ENCODE data around the gene RIOX2.
A peak's percentile ranks its signal among the peaks of the same experiment; 100 is the strongest.
"Not testable (repeated sequence)": the region's sequence is repeated elsewhere in the genome, so short reads cannot be mapped to it uniquely, and the experiment has no call there.

RIOX2 gene

DNA sequence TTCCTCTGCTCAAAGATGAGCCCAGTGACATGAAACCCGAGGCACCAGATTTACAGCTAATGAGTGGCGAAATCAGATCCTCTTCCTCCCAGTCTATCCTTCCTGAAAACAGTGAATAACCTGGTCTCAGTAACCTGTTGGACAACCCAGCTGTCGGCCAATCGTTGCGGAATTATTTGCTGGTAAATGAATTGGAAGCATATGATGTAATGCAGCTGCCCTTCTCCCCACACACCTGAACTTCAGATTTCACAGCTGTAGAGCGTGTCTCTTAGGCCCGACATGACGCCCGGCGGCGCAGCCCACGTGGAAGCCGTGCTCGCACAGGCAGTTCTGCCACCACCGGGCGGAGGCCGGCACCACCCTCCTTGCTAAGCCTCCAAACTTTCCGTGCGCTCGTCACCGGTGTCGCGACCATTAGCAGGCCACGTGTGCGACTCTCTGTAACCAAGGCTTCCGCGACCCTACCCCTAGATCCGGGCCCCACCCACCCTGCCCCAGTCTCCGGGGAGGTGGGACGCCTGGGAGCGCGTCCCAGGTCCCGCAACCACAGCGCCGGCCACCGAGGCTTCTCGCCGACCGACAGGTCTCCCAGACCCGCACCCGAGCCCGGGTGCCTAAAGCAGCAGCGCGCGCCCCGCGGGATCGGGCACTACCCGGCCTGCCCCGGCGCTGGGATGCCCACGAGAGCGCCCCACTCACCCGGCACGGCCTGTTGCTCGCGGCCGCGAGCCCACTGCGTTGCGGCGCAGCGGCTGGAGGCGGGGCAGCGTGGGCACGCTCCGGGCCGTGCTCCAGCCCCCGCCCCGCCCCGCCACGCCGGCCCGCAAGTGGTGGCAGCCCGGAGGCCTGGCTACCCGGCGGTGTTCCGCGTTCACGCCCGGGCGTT lies at the start of gene RIOX2:
RIOX2 (minus strand) TSS at position 753 of the 889 bp plus-strand sequence. CDS start 4,838 bp downstream, outside the sequence.
- DNase-seq, result peak; percentile 28

DNA sequence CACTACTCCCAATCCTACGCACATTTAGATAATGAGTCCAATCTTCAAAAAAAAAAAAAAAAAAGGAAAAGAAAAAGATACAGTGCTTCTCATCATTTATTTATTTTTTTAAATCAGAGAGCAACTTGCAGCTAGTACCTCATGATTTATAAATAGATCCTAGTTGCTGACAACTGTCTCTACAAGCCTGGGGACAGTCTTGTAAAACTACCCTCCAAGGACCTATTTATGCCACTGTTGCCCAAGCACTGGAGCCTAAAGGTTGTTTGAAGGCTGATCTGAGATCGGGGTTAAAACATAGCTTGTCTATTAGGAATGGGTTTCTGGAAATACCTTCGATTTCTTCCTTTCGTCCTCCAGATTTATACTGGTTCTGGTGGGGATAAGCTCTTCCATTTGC lies 48.2 kb upstream of the RIOX2 start:
- DNase-seq, result no peak

DNA sequence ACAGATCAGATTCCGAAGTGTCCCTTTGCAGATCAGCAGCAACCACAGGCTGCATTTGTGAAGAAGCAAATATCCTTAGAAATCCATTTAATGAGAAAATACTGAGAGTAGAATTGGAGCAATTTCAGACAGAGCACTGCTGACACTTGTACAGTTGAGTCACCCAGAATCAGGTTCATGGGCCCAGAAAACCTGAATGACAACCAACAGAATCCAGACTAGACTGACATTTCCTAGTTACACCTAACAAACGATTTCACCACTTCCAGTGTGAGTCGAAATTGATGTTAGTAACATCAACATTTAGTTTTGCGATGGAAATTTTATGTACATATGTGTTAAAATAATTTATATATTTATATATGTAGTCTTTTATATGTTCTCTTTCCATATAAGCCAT lies 46.1 kb upstream of the RIOX2 start:
- no peak for DNase-seq

DNA sequence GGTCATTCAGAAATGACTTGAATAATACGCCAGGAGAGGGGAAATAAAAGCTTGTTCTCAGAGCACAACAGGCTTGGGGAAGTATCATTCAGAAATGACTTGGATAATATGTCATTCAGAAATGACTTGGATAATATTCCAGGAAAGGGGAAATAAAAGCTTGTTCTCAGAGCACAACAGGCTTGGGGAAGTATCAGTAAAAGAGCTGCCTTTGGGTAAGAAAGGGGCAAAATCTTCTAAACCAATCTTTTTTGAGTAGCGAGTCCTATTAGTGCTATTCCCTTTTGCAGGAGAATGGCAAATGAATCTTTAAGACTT lies 42.0 kb upstream of the RIOX2 start:
- no peak for DNase-seq

DNA sequence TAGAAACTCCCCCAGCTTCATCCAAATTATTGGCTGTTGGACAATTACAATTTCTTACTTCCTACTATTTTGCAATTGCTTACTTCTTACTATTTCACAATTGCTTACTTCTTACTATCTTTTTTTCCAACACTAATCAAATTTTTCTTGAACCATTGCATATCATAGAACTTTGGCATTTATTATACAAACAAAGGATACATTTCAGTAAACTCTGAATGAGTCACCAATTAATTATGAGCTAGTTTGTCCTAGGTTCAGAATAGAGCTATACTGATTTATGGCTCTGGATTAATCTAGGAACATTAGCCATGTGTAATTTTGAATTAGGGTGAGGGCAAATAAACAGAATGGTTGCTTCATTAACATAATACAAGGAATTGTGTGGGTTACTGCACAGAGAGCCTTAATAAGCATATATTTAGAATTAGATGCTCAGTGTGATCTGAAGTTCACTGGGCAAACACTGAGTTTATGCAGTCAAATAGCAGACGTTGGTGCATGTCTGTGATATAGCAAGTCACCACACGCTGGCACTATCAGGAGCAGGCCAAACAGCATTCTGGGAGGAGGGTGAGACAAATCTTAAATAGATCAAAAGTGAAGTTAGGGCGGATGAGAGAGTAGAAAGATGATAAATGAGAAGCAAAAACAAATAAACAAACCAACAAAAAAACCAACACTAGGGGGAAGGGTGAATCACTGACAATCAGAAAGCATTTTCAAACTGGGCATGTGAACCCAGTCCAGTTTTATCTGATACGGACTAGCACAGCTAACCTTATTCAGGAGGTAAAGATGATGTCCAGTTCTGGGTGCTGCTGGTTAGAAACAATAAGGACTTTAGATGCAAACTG lies 41.4 kb upstream of the RIOX2 start:
- DNase-seq, result no peak

DNA sequence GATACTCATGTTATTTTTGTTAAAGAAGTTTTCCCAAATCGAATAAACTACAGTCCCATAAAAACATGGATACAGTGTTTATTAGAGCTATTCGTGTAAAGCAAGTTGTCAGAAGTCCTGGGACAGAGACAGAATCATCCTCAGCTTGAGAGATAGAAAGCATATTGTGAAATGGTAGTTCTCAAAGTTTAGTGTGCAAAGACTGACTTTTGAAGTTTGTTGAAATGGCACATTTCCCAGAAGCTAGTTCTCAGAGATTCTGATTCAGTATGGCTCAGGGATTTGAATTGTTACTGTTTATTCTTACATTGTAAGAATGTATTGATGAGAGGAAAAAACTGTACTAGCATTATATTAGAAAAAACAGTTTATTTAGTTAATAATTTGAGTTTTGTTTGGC lies 40.7 kb upstream of the RIOX2 start:
- no peak for DNase-seq

DNA sequence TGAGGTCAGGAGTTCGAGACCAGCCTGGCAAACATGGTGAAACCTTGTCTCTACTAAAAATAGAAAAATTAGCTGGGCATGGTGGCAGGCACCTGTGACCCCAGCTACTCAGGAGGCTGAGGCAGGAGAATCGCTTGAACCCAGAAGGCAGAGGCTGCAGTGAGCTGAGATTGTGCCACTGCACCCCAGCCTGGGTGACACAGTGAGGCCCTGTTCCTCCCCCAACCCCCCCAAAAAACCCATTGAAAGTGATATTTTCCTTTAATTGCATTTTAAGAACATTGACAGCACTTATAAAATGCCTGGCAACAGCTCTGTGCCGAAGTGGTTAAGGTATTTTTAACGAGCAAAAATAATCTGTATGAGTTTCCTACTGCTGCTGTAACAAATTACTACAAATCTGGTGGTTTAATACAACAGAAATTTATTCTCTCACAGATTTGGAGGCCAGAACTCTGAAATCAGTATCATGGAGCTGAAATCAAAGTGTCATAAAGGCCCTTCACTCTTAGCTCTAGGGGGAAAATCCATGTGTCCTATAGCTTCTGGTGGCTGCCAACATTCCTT lies 38.7 kb upstream of the RIOX2 start:
- DNase-seq, result not testable (repeated sequence)

DNA sequence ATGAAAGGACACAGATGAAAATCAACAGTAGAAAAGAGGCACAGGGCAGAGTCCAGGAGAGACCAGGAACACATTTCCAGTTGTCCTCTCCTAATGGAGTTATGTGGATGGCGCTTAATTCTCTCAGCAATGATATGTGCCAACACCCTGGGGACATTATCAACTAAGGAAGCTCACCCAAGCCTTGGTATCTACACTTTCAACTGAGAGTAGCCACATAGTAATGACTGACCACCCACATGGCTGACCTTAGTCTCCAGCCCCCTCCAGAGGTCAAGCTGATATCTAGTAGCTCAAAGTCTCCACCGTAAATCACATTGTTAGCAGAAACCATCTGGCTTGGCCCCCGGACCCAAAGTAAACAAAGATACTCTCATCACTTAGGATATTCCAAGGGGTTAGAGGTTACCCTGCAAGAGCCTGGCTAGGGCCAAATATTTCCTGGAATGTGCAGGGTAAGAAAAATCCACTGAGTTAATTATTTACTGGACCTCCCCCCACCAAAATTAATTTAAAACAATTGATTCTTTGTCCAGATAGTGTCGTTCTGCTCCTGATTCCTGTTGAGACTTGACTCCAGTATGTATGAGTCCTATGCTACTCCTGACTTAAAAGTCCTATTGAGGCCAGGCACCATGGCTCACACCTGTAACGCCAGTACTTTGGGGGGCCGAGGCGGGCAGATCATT lies 38.1 kb upstream of the RIOX2 start:
- DNase-seq, result no peak

DNA sequence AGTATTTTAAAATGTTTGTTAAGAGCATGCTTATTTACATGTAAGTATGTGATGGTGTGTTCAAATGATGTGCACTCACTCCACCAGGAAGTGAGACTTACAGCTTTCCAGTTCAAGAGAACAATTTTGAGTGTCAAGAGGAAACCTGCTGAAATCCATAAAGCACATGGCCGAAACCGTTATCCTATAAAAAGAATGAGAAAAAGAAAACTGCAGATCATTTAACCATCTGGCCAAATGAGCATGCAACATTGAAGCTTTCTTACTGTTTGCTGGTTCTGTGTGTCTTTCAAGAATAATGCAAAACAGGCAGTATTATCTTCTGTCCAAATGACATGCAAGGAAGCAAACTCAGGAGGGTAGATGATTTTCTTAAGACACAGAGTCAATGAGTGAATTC lies 36.6 kb upstream of the RIOX2 start:
- DNase-seq, result no peak

DNA sequence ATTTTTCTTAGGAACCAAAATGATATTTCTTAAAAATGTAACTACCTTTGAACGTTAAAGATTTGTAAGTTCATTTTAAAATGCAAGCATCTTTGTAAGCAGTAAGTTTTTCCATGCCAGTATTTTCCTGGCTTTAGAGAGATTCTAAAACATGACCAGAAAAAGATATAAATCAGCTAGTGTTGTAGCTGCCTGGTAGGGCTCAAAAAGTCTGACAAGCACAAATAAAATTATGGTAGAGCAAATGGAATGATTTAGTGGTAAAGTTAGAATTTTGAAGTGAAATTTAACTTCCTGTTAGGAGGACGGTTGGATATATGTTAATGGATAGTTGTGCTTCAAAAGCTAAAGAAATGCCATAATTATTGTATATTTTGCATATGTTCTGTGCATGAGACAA lies 33.2 kb upstream of the RIOX2 start:
- no peak for DNase-seq

DNA sequence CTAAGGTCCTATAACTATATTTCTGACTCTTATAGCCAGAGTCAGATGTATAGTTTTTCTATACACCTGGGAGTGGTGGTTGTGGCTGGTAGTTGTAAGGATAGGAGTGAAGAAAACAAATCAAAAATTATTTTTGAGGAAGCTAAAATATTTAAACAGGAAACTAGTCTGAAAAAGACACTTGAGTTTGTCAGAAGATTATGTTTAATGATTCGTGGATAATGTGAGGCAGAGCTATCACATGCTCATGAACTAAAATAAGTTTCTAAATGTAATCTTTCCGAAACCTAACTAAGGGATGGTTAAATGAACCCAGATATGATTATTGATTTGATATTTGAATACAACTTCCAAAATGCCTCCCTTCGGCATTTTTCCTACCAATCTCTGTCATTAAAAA lies 32.5 kb upstream of the RIOX2 start:
- no peak for DNase-seq

DNA sequence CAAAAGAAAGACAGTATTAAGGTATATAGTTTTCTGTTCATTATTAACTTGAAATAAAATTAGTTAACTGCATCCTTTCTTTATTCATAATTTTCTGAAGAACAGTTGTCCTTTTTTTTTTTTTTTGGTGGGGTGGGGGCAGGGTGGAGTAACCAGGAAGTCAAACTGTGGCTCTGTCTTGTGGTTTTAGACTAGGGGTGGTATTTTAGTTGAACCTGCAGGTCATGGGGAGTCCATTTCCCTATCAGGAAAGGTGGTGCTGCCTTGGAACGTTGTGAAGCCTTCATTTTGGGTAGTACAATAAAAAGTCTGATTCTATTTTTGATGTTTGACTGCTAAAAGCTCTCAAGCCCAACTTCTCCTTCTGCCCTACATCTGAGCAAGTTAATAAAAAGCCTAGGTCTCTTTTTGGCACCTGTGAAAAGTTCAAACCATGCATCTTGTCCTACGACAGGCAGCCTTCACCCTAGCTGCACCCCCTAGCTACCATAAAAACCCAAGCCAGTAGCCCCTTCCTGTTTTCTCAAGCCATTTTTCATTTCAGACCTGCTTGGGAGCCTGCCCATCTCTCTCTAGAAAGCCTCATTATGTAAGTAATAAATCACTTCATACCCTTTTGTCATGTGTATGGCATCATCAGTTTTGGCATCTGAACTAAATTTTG lies 31.2 kb upstream of the RIOX2 start:
- no peak for DNase-seq

DNA sequence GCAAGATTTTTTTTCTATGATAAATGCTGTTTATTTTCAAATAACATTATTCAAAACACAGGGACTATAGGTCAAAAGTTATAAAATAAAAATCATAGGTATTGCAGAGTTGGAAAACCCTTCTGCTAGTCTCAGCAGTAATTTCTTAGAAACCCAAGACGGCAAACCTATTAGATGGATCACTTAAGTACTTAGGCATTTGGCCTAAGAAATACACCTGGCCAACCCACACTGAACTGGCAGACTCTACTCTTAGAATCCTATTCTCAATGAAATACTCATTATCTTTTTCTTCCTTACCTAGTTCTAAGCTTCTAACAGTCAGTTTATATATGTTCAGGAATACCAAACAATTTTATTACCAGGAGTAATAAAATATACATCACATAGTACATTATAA lies 30.5 kb upstream of the RIOX2 start:
- no peak for DNase-seq

DNA sequence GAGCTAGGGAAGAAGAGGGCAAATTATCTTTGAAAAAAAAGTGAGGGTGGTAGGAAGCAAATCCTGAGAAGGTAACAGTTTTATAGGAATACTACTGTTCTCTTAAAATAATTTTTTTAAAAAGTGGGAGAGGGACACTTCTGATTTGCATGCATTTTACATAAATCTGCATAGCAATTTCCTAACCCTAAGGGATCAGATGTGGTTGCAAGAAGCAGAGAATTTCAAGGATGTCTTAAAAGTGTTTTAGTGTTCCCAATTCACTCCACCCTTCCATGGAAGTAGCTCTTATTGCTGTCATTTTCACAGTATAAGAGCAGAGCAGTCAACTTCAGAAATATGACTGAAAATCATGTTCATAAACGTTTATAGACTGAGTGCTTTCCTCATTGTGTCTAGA lies 27.8 kb upstream of the RIOX2 start:
- DNase-seq, result no peak

DNA sequence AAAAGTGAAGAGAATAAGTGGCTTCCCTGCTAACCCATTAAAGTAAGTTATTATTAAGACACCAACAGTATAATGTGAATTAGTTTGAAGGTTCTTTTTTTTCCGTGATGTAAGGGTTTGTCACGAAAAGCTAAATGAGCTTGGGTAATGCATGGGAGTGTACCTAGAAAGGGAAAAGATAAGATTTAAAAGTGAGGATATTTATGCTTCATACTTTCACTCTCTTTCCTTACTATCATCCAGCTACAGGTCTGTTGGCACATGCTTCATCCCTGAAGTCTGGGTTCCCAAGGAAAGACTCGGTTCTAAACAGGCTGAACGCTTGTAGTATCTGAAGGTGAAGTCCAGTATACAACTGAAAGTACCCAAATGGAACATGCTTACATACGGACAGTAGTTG lies 26.9 kb upstream of the RIOX2 start:
- DNase-seq, result no peak

DNA sequence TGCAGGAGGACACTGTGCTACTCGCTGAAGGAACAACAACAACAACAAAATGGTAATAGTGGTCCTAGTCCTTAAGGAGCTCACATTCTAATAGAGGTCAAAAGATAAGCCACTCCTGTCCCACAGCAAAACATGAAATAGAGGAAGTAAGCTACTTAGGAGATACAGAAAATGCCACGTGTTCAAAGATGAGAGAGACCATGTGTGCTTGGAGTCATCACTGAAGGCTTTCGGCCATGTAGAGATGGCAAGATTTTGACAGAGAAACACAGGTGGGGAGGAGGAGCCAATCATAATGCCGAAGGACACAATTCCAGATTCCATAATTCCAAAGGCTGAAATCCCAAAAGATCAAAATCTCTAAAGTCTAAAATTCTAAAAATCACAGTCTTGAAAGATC lies 24.8 kb upstream of the RIOX2 start:
- no peak for DNase-seq

DNA sequence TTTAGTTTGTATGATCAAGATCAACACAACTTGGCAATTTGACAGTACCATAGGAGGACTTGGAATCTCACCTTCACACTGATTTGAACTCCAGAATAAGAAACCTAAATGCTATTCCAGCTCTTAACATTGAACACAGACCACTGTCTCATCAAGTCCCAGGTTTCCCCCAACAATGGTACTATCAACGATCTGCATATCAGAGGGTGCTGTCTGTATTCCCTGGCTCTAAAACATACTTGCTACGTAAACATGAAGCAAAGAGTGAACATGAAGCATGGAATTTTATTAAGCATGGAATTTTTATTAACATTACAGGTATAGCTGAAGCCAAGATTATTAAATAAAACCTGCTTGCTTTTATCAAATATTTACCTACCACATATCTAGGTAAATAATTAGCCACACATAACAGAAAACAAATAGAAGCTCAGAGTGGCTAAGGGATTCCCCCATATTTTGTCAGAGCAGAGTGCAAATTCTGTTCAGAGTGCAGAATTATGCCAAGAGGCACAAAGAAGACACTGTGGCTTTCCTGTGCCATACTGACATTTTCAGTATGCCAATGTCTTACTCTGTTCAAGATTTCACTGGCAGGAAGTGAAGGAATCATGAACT lies 22.2 kb upstream of the RIOX2 start:
- DNase-seq, result no peak

DNA sequence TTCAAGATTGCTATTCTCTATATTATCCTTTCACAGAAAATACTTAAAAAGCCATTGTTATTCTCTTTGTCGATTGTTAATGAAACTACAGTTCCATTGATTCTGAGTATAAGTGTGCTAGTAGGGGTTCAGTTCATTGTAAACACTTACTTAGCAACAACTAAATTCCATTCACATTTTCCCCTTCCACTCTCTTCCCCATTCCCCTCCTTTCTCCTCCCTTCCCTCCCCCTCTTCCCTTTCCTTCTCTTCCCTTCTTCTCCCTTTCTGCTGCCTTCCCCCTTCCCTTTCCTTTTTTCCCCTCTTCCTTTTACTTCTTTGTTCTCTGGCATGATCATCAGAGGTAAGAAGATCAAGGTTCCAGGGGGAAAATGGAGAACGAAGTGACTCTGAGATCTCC lies 21.3 kb upstream of the RIOX2 start:
- DNase-seq, result no peak

DNA sequence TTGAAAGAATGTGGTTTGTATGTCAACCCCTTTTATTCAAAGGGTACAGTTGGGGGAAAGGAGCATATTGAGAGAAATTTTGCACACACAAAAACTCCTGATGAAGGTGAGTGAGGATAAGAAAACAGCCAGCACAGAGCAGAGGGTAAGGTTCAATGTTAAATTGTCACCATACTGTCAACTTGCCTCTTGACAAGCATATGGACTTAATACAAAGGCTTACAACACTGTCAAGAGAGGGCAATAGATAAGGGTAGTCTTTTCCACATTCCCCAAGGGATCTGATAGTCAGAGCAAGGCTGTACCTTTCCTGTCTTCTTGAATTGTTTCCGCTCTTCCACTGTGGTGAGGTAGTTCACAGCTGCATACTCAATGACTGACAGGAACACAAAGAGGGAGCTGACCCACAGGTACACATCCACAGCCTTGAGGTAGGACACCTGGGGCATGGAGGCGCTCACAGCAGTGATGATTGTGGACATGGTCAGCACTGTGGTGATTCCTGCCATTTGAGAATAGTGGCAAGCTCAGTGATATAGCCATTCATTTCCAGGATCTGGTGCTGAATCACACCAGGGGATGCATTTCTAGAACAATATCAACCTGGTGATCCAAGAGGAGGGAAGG lies 20.4 kb upstream of the RIOX2 start:
- no peak for DNase-seq

DNA sequence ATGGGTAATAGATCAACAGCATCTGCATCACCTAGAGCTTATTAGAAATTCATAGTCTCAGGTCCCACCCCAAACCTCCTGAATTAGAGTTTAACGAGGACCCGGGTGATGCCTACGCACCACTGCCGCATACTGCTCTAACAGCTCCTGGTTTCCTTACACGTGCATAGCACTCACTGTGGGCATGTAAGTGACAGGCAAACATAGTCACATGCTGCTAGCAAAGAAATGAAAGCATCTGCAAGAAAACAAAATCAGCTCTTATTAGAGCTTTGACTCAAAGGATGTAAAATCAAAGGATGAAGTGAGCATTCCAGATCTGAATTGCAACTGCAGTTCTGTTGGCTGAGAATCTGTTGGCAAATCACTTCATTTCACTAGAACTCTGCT lies 19.1 kb upstream of the RIOX2 start:
- no peak for DNase-seq

DNA sequence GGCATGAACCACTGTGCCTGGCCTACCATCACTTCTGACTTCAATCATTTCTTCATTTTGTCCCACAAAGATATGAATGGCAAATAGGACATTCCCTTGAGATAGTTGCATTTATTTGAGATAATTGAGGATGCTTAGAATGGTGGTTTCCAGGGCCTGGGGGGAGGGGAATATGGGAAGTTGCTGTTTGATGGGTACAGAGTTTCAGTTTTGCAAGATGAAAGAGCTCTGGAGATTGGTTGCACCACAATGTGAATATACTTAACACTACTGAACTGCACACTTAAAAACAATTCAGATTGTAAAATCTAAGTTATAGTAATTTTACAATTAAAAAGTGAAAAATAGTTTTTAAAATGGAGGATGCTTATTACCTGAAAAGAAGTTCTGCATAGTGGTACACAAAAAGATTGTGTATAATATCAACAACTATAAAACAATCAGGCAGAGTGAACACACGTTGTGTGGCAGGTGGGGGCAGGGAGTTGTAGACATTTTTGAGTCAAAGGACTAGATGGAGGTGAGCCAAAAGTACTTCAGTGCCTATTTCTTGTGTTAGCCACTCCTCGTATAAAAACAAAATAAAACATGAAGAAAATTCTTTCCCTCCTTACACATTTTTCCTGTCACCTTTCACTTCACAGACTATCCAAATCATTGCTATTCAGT lies 18.5 kb upstream of the RIOX2 start:
- no peak for DNase-seq
